IPS-18c (cell line): ENCODE measurements around the gene STRAP.
A peak's percentile ranks its signal among the peaks of the same experiment; 100 is the strongest.

Experiments used
- H3K4me3 ChIP-seq: 2 replicates; pipeline ENCODE4 v1.7.0; 2013; ENCODE audit warnings: low read depth, mild to moderate bottlenecking, low read length, moderate library complexity; ENCODE audit not compliant: insufficient read depth
- H3K9me3 ChIP-seq: one replicate; pipeline ENCODE4 v1.6.1; 2013; ENCODE audit warnings: mild to moderate bottlenecking, low read length, moderate library complexity; ENCODE audit not compliant: control insufficient read depth, insufficient read depth

Gene STRAP, protein sequence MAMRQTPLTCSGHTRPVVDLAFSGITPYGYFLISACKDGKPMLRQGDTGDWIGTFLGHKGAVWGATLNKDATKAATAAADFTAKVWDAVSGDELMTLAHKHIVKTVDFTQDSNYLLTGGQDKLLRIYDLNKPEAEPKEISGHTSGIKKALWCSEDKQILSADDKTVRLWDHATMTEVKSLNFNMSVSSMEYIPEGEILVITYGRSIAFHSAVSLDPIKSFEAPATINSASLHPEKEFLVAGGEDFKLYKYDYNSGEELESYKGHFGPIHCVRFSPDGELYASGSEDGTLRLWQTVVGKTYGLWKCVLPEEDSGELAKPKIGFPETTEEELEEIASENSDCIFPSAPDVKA

DNA sequence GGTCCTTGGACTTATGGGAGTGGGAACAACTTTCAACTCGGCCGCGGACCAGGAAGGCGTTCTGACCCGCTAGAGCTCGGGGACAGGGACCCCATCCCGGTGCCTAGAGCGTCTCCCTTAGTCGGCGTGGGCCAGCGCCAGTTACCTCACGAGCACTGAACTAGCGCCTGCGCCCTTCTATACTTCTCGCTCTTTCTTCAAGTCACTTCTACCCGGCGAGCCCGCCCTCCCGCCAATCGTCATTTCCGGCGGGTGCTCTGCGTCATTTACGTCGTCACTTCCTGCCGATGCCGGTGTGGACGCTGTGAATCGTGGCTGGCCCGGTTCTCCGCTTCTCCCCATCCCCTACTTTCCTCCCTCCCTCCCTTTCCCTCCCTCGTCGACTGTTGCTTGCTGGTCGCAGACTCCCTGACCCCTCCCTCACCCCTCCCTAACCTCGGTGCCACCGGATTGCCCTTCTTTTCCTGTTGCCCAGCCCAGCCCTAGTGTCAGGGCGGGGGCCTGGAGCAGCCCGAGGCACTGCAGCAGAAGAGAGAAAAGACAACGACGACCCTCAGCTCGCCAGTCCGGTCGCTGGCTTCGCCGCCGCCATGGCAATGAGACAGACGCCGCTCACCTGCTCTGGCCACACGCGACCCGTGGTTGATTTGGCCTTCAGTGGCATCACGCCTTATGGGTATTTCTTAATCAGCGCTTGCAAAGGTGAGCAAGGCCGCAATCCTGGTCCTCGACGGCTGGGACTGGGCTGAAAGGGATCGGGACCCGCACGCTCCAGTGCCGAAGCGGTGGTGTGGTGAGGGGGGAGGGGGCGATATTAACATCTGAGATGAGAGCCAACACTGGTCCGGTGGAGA lies at the start of gene STRAP:
Gene STRAP, plus strand, starts transcription at position 270 of the 854 bp plus-strand sequence. Its CDS starts 321 bp downstream, at position 591.
- Histone ChIP-seq H3K4me3 (peak within 1 kb of the TSS; percentile 93), H3K9me3 (peaks cover 3% of the 10 kb centered on the region)

DNA sequence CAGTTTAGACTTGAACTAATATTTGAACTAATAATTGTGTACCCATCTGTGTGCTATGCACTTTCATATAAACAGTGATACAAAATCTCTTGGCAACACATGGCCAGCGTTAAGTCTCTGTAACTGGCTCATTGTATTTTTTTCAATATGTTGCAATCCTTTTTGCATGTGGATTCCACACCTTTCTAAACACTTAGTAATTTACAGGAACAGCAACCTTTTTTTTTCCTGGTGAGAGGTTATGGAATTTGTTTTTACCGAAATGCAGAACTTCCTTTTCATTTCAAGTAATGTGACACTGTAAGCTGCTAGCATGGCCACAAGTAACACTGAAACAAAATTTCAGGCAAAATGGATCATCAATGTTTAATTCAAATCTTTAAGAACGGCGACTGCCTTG lies 47.6 kb upstream of the STRAP start:
- Histone ChIP-seq H3K9me3 (no peaks in the 10 kb centered on the region), H3K4me3 (no peak overlapping the region)

DNA sequence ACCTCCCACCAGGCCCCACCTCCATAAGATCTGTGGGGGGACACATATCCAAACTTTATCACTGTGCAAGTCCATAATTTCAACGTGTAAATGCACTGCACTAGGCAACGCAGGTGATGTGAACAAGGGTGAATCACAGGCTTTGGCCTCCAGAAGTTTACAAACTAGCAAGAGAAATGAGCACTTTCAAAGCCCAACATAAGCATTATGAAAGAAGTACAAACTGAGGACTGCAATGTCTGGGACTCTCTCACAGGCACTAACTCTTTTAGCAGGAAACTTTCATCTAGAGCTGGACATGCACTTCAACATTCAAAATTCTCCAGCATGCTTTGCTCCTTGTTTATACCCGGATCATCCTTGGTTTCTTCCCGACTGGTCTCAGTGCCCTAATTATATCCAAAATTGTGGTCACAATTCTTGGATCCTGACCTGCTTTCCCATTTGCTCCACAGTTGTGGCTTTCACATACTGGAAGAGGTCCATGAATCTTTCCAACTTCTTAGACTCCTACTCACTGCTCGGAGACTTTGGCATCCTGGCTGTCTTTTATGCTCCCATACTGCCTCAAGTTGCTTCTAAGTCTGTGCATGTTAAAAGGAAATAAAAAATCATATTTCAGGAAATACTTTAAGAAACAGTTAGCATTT lies 44.9 kb upstream of the STRAP start:
- H3K4me3 ChIP-seq = no peak overlapping the region
- no peaks in the 10 kb centered on the region for H3K9me3 ChIP-seq

DNA sequence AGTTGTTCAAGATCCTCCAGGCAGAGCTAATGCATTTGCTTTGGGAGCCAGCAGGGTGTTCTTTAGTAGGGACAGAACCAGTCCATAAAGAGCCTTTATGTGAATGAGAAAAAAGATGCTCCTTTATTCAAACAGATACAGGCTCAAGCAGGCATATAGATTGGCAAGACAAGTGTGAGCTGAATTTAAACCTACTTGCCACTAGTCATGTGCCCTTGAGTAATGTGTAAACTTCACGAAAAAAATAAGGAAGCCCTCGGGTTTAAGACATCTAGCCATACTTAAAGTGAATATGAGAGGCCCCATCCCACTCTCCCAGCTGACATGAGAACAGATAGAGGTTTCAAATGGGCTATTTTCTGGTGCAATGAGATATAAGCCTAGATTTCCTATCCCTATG lies 43.1 kb upstream of the STRAP start:
- Histone ChIP-seq H3K9me3 (no peaks in the 10 kb centered on the region), H3K4me3 (no peak overlapping the region)

DNA sequence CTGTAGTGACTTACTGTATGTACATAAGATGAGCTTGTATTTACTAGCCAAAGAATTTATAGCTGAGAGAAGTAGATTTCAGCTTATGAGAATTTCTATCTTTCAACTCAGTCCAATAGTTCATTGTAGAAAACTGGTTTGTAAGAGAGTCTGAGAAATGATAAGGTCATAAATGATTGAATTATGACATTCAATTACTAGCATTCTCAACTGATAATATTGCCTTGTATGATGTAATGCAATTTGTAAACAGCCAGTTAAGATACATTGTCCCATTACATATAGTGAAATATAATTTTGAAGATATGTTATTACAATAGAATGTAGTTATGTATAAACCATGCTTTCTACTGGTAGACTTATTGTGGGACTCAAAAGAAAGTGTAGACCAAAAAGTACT lies 42.5 kb upstream of the STRAP start:
- Histone ChIP-seq H3K4me3 (no peak overlapping the region), H3K9me3 (no peaks in the 10 kb centered on the region)

DNA sequence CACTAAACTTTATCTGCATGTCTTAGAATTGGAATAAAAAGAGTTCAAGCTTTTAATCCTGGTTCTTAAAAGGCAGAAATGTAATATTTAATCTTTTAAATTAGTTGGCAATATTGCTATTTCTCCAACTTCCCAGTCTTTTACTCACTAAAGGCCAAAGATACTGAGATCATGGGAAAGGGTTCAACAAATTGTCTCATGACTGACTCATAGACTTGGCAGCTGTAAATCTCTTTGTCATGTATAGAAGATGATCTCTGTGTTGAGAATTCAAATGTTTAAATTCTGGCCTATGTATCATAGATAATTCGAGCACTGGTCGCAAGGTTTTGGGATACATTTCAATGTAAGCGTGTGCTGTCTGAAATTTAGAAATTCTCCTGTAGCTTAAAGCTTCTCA lies 40.1 kb upstream of the STRAP start:
- Histone ChIP-seq H3K4me3 (no peak overlapping the region), H3K9me3 (no peaks in the 10 kb centered on the region)

DNA sequence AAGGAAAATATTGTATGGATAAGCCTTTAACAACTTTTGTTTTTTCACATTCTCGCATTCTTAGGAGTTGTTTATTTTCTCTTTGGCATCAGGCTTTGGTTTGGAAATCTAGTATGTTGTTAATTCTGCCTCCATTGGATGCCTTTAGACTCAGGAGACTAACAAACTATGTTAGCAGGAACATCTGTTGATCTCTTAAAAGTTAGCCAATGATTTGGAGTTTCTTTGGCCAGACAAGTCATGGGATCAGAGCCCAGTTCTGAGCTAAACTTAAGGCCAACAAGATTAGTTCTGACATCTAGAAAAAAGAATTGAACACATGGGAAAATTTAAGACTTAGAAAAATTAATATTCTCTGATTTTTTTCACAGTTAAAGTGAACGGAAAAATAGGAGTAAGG lies 35.3 kb upstream of the STRAP start:
- Histone ChIP-seq H3K9me3 (no peaks in the 10 kb centered on the region), H3K4me3 (no peak overlapping the region)

DNA sequence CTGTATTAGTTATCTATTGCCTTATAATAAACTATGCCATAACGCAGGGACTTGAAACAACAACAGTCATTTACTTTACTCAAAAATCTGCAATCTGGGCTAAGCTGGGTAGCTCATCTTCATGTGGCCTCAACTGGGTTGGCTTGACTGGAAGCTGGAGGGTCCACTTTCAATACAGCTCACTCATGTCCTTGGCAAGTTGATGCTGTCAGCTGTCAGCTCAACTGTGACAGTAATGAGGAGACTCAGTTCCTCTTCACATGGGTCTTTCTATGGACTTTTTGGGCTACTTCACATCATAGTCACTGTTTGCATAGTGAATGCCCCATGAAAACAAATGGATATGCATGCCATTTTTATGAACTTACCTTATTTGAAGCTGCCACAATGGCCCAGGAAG lies 33.6 kb upstream of the STRAP start:
- H3K9me3 ChIP-seq = no peaks in the 10 kb centered on the region

DNA sequence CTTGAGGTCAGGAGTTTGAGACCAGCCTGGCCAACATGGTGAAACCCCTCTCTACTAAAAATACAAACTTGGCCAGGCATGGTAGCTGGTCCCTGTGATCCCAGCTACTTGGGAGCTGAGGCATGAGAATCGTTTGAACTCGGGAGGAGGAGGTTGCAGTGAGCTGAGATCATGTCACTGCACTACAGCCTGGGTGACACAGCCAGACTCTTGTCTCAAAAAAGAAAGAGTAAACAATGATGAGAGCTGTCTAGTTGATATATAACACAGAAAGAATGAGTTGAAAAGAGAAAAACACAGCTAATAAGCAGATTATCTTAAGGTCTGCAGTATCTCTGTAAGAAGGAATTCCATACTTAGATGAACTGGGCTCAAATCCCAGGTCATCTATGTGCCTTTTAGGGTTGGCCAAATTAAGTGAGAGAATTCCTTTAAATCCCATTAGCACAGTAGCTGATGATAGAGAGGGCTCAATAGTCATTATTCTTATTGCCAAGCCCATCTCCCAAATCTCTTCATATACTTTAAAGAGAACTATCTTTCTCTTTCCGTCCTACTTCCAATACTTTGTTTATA lies 31.1 kb upstream of the STRAP start:
- H3K4me3 ChIP-seq = no peak overlapping the region
- H3K9me3 ChIP-seq = no peaks in the 10 kb centered on the region

More for the DNA sequence above, 33.6 kb upstream of the STRAP start:
- no peak overlapping the region for H3K4me3 ChIP-seq

DNA sequence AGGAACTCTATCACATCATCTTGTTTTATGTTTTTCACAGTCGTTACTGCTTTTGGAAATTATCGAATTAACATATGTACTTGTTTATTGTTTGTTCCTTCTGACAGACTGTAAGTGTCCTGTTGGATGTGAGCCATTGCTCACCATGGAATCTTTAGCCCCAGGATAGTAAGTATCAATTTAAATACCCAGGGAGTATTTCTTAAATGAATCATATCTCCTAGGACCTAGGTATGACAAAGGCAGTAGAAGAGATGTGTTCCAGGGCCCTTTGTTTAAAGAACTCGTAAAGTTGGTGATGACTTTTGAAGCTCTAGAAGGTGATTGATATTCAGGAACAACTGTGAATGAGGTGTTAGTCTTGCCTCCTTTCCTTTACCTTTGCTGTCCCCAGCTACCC lies 30.3 kb upstream of the STRAP start:
- Histone ChIP-seq H3K4me3 (no peak overlapping the region), H3K9me3 (no peaks in the 10 kb centered on the region)

DNA sequence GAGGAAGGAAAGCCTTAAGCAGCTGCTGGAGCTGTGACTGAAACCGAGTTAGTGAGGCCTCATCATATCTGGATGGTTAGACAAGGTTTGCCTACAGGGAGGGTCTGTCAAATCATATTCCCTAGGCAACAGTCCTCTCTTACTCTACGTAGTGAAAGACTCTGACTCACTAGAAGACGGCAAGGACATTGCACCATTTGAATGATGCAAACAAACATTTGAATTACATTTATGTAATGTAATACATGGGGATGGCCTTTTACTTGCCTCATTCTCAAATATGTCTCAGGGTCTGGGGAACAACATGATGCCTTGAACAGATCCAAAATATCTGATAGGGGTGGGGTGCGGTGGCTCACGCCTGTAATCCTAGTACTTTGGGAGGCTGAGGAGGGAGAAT lies 29.8 kb upstream of the STRAP start:
- Histone ChIP-seq H3K9me3 (no peaks in the 10 kb centered on the region), H3K4me3 (no peak overlapping the region)

DNA sequence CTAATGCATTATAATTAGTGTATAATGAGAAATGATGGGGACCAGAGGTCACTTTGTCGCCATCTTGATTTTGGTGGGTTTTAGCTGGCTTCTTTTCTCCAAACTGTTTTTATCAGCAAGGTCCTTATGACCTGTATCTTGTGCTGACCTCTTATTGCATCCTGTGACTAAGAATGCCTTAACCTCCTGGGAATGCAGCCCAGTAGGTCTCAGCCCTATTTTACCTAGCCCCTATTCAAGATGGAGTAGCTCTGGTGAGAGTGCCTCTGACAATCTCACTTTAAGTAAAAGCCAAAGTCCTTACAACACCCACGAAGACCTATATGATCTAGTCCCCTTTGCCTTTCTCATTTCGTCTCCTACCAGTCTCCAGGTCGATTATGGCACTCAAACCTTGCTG lies 28.3 kb upstream of the STRAP start:
- Histone ChIP-seq H3K4me3 (no peak overlapping the region), H3K9me3 (no peaks in the 10 kb centered on the region)

DNA sequence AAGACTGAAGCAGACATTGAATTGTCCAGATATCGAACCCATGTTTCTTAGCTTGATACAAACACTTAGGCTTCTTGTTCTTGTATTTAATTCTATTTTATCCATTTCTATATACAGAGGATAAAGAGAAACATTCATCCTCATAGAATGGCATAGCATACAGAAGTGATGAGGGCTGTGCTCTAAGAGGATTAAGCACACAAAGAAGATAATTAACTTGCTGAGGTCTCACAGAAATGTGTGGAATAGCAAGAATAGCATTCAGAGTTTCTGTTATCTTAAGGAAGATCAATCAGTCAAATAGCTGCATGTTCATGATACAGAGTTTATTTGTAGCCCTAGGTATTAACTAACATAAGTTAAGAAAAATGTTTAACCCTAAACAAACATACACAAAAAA lies 27.3 kb upstream of the STRAP start:
- Histone ChIP-seq H3K9me3 (no peaks in the 10 kb centered on the region), H3K4me3 (no peak overlapping the region)

DNA sequence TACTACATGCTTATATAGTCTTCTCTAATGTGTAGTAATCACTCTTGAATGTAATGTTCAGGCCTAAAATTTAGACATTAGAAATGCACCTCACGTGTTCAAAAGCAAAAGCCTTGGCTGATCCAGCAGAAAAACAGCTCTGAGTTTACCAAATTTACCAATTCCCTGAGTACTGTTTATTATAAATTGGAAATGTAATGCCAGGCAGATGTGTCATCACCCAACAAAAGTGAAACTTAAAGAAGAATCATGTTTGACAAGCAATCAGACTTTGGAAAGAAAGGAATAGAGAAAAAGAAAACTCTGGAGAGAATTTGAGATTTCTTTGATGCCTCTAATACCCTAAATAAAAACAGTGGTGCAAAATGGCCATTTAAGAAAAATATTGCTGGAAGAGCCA lies 26.5 kb upstream of the STRAP start:
- Histone ChIP-seq H3K9me3 (no peaks in the 10 kb centered on the region), H3K4me3 (no peak overlapping the region)

DNA sequence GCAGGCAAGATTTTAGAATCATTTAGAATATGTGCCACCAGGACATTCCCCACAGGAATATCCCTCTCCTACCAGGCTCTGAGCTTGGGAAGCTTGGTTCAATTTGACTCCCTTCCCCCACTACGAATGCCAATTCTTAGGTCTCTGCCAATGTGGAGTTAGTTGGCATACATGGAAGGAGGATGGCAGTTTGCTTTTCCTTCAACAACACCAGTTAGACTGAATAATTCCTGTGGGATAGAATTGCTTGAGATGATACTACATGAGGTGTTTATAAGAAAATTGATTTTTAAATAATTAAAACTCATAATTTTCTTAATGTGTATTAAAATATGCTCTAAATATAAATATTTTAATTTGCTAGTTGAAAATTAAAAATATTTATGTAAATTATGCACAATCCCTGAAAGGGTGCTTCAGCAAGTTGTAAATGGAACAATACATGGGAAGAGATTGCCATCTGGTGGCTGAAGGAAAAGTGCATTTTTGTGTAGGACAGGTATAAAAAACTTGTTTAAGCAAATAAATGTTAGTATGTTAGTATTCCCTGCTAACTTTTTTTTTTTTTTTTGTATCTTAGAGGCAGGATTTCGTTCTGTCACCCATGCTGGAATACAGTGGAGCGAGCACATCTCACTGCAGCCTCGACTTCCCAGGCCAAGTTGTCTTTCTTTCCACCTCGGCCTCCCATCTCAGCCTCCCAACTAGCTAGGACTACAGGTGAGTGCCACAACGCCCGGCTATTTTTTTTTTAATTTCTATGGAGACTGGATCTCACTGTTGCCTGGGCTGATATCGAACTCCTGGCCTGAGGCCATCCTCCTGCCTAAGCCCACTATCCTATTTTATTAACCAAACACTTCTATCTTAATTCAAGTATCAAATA lies 25.8 kb upstream of the STRAP start:
- no peak overlapping the region for H3K4me3 ChIP-seq
- H3K9me3 ChIP-seq = no peaks in the 10 kb centered on the region

DNA sequence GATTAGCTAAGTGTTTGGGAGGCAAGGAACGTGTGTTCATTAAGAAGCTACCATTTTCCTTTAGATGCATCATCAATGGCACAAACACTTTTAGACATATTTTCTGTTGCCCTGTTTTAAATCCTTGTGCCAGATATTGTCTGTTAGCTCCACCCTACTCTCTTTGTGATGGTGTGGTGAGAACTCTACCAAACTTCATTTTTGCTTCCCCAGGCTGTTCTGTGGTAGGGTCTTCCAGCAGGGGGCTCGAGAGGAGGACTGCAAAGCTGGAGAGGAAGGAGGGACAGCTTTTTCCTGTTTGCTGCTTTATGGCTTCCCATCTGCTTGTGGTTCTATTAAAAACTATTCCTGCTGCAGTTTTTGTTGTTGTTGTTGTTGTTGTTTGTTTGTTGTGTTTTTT lies 23.8 kb upstream of the STRAP start:
- no peak overlapping the region for H3K4me3 ChIP-seq

DNA sequence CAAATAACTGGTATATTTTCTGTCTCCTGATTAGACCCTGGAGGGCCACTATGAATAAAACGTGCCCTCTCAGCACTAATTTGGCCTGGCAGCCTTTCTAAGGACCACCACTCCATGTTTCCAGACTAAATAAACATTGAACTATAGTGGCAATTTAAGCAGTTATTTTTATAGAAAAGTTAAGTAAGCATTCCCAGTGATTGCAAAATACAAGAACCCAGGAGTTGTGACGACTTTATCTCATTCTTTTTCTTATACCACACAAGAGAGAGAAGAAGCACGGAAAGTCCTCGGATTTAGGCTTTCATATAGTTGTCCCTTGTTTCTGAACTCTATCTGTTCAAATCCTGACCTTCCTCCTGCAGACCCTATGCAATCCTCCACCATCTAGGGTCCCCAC lies 23.1 kb upstream of the STRAP start:
- Histone ChIP-seq H3K9me3 (no peaks in the 10 kb centered on the region), H3K4me3 (no peak overlapping the region)

More for the DNA sequence above, 23.8 kb upstream of the STRAP start:
- H3K9me3 ChIP-seq = no peaks in the 10 kb centered on the region
